ENCODE measurements around the gene FNBP1L.
"Not testable (repeated sequence)": the region's sequence is repeated elsewhere in the genome, so short reads cannot be mapped to it uniquely, and the experiment has no call there.

FNBP1L gene

GRCh38 chr1:93584261-93585003 lies 136.5 kb downstream of the FNBP1L start:
- no peaks in the 10 kb centered on the region; the same call in 1 of the 2 replicates for H3K36me3 ChIP-seq
- H3K9me3 ChIP-seq (ENCODE audit: severe bottlenecking): no peaks in the 10 kb centered on the region
- no peak for DNase-seq
- H3K27me3 ChIP-seq (ENCODE audit: insufficient read depth, low read depth, severe bottlenecking): no peaks in the 10 kb centered on the region
- no peak overlapping the region for H3K4me3 ChIP-seq (ENCODE audit: low read depth, low read length)
- TF ChIP-seq CTCF (IDR thresholded peaks at IDR 0.05; ENCODE audit: low read depth, low read length): no peak
- H3K27ac ChIP-seq: no peak overlapping the region

- Histone ChIP-seq H3K9me3 (ENCODE audit: severe bottlenecking) (no peaks in the 10 kb centered on the region), H3K27me3 (ENCODE audit: insufficient read depth, low read depth, severe bottlenecking) (no peaks in the 10 kb centered on the region), H3K36me3 (no peaks in the 10 kb centered on the region; the same call in 1 of the 2 replicates), H3K27ac (no peak overlapping the region), H3K4me3 (ENCODE audit: low read depth, low read length) (no peak overlapping the region)
- no peak for TF ChIP-seq CTCF (IDR thresholded peaks at IDR 0.05; ENCODE audit: low read depth, low read length)
- no peak for DNase-seq
Measured at GRCh38 chr1:93585059-93585966, 137.4 kb downstream of the FNBP1L start.

GRCh38 chr1:93587354-93587753 lies 139.4 kb downstream of the FNBP1L start:
- Histone ChIP-seq H3K27me3 (ENCODE audit: insufficient read depth, low read depth, severe bottlenecking) (no peaks in the 10 kb centered on the region), H3K27ac (no peak overlapping the region), H3K36me3 (no peaks in the 10 kb centered on the region), H3K4me3 (ENCODE audit: low read depth, low read length) (no peak overlapping the region), H3K9me3 (ENCODE audit: severe bottlenecking) (no peaks in the 10 kb centered on the region)
- TF ChIP-seq CTCF (IDR thresholded peaks at IDR 0.05; ENCODE audit: low read depth, low read length): no peak
- no peak for DNase-seq

- Histone ChIP-seq H3K36me3 (no peaks in the 10 kb centered on the region), H3K4me3 (ENCODE audit: low read depth, low read length) (no peak overlapping the region), H3K27ac (no peak overlapping the region), H3K9me3 (ENCODE audit: severe bottlenecking) (no peaks in the 10 kb centered on the region), H3K27me3 (ENCODE audit: insufficient read depth, low read depth, severe bottlenecking) (no peaks in the 10 kb centered on the region)
- DNase-seq: no peak
- no peak for TF ChIP-seq CTCF (IDR thresholded peaks at IDR 0.05; ENCODE audit: low read depth, low read length)
Measured at GRCh38 chr1:93588206-93588605, 140.3 kb downstream of the FNBP1L start.

- Histone ChIP-seq H3K27me3 (ENCODE audit: insufficient read depth, low read depth, severe bottlenecking) (no peaks in the 10 kb centered on the region), H3K4me3 (ENCODE audit: low read depth, low read length) (no peak overlapping the region), H3K9me3 (ENCODE audit: severe bottlenecking) (no peaks in the 10 kb centered on the region), H3K36me3 (no peaks in the 10 kb centered on the region), H3K27ac (no peak overlapping the region)
- DNase-seq: no peak
- no peak for TF ChIP-seq CTCF (IDR thresholded peaks at IDR 0.05; ENCODE audit: low read depth, low read length)
Measured at GRCh38 chr1:93588955-93589354, 141.0 kb downstream of the FNBP1L start.

- H3K36me3 ChIP-seq; H3K27me3 ChIP-seq (ENCODE audit: insufficient read depth, low read depth, severe bottlenecking); H3K27ac ChIP-seq; H3K4me3 ChIP-seq (ENCODE audit: low read depth, low read length); H3K9me3 ChIP-seq (ENCODE audit: severe bottlenecking); DNase-seq: not testable (repeated sequence)
Measured at GRCh38 chr1:93591291-93591675, 143.4 kb downstream of the FNBP1L start.
